Measurements from ENCODE around the gene CNTN5. TPM values are rescaled to one million over a fixed set of nuclear protein-coding genes. Genes with fewer than 3 reads are reported as not detected.

The CNTN5 gene
- total RNA-seq, 2 experiments from 2014 or later: not detected

- ATAC-seq (no peak), DNase-seq (no peak)
- CTCF ChIA-PET: no interaction called here
- POLR2A ChIA-PET: no interaction called here
- no peaks in the 10 kb centered on the region for H3K27me3 Mint-ChIP-seq
- intact Hi-C loops (cut with micrococcal nuclease): no loop called here
- H3K27ac Mint-ChIP-seq: no peak overlapping the region
- TF ChIP-seq CTCF (IDR thresholded peaks at IDR 0.05): no peak
- no peaks in the 10 kb centered on the region for H3K4me1 Mint-ChIP-seq (ENCODE audit: low read depth)
- H3K4me3 Mint-ChIP-seq: no peak overlapping the region
- peaks cover 25% of the 10 kb centered on the region for H3K9me3 Mint-ChIP-seq
- H3K36me3 Mint-ChIP-seq (ENCODE audit: low read depth): no peaks in the 10 kb centered on the region
Observed at GRCh38 chr11:99901175-99901574, 880.4 kb downstream of the CNTN5 start.

GRCh38 chr11:99911116-99911515 is 890.4 kb downstream of the CNTN5 start:
- Mint-ChIP-seq H3K27ac (no peak overlapping the region), H3K27me3 (no peaks in the 10 kb centered on the region), H3K9me3 (peaks cover 5% of the 10 kb centered on the region), H3K4me3 (no peak overlapping the region), H3K36me3 (ENCODE audit: low read depth) (no peaks in the 10 kb centered on the region), H3K4me1 (ENCODE audit: low read depth) (no peaks in the 10 kb centered on the region)
- ChIA-PET POLR2A (no interaction called here), CTCF (no interaction called here)
- intact Hi-C loops (cut with micrococcal nuclease): no loop called here
- DNase-seq (no peak), ATAC-seq (no peak)
- no peak for TF ChIP-seq CTCF (IDR thresholded peaks at IDR 0.05)

DNA sequence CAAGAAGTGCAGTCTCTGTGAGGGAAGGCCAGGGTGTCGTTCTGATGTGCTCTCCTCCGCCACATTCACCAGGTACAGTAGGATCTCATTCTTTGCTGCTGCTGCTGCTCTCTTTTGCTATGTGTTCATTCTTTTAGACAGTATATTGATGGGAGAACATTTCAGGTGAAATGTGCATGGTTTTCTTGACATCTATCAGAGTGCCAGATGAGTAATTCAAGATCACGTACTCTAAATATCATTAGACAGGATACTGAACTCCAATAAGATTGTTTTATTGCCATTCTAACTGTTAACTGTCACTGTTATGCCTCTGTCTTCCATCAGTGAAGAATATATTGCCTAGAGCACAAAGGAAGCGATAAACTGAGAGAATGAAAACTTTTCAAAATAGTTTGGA is 895.3 kb downstream of the CNTN5 start:
- H3K4me3 Mint-ChIP-seq: no peak overlapping the region
- H3K27me3 Mint-ChIP-seq: no peaks in the 10 kb centered on the region
- intact Hi-C loops (cut with micrococcal nuclease): no loop called here
- peaks cover 16% of the 10 kb centered on the region for H3K9me3 Mint-ChIP-seq
- no peak for TF ChIP-seq CTCF (IDR thresholded peaks at IDR 0.05)
- CTCF ChIA-PET: no interaction called here
- POLR2A ChIA-PET: no interaction called here
- H3K27ac Mint-ChIP-seq: no peak overlapping the region
- H3K36me3 Mint-ChIP-seq (ENCODE audit: low read depth): no peaks in the 10 kb centered on the region
- H3K4me1 Mint-ChIP-seq (ENCODE audit: low read depth): no peaks in the 10 kb centered on the region
- no peak for ATAC-seq
- DNase-seq: no peak

DNA sequence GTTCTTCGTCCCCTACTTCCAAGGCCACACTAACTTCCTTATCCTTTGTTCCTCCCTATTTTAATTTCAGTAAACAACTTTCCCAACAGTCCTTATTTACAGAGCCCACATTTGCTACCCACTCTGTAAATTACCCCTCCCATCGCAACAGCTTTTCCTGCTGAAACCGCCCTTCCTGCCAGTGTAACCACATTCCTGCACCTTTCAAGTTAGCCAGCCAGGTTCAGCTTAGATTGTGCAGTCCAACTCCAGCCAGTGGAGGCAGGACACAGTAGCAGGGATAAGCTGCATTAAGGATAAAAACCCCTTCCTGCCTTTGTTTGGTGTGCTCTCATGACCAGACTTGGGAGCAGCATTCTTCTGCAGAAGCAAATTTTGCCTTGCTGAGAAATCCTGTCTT is 898.0 kb downstream of the CNTN5 start:
- no peaks in the 10 kb centered on the region for H3K36me3 Mint-ChIP-seq (ENCODE audit: low read depth)
- intact Hi-C loops (cut with micrococcal nuclease): no loop called here
- ATAC-seq: no peak
- peaks cover 17% of the 10 kb centered on the region for H3K9me3 Mint-ChIP-seq
- DNase-seq: no peak
- ChIA-PET CTCF (no interaction called here), POLR2A (no interaction called here)
- no peaks in the 10 kb centered on the region for H3K27me3 Mint-ChIP-seq
- no peak overlapping the region for H3K27ac Mint-ChIP-seq
- TF ChIP-seq CTCF (IDR thresholded peaks at IDR 0.05): no peak
- no peak overlapping the region for H3K4me3 Mint-ChIP-seq
- no peaks in the 10 kb centered on the region for H3K4me1 Mint-ChIP-seq (ENCODE audit: low read depth)

DNA sequence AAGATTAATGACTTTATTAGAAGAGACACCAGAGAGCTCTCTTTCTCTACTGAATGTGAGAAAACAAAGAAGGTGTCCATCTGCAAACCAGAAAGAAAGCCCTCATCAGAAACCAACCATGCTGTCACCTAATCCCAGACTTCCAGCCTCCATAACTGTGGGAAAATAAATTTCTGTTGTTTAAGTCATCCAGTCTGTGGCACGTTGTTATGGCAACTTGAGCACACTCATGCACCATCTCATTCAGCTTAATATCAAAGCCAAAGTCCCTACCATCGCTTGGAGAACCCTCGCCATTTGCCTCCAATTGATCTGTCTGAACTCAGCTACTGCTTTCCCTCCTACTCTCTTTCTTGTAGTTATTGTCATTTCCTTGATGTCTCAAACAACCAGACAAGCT is 900.2 kb downstream of the CNTN5 start:
- no peaks in the 10 kb centered on the region for H3K27me3 Mint-ChIP-seq
- H3K9me3 Mint-ChIP-seq: peaks cover 21% of the 10 kb centered on the region
- H3K4me1 Mint-ChIP-seq (ENCODE audit: low read depth): no peaks in the 10 kb centered on the region
- H3K36me3 Mint-ChIP-seq (ENCODE audit: low read depth): no peaks in the 10 kb centered on the region
- intact Hi-C loops (cut with micrococcal nuclease): no loop called here
- no peak overlapping the region for H3K27ac Mint-ChIP-seq
- ATAC-seq (no peak), DNase-seq (no peak)
- ChIA-PET CTCF (no interaction called here), POLR2A (no interaction called here)
- no peak overlapping the region for H3K4me3 Mint-ChIP-seq
- TF ChIP-seq CTCF (IDR thresholded peaks at IDR 0.05): no peak

Data from activated CD8-positive, alpha-beta T cell treated with anti-CD3 and anti-CD28 coated beads for 36 hours (primary cell).